ENCODE results near the gene BLVRB.
"Not testable (repeated sequence)": the region's sequence is repeated elsewhere in the genome, so short reads cannot be mapped to it uniquely, and the experiment has no call there.

Gene BLVRB

GRCh38 chr19:40449506-40449905 is 16.0 kb downstream of the BLVRB start:
- no peak for DNase-seq (ENCODE audit: low read depth in 2 of 2)

- DNase-seq (ENCODE audit: low read depth in 2 of 2): no peak
Measured at GRCh38 chr19:40446263-40446784, 19.2 kb downstream of the BLVRB start.

GRCh38 chr19:40445780-40446262 is 19.7 kb downstream of the BLVRB start:
- DNase-seq (ENCODE audit: low read depth in 2 of 2): no peak

GRCh38 chr19:40444825-40445312 is 20.7 kb downstream of the BLVRB start:
- no peak for DNase-seq (ENCODE audit: low read depth in 2 of 2)

GRCh38 chr19:40444000-40444824 is 21.3 kb downstream of the BLVRB start, which contains the start of gene SERTAD3:
Gene SERTAD3, minus strand, starts transcription at chr19:40444335. Its CDS starts 2,255 bp downstream, at chr19:40442080.
- DNase-seq (ENCODE audit: low read depth in 2 of 2): peak; percentile 92 to 93

DNA sequence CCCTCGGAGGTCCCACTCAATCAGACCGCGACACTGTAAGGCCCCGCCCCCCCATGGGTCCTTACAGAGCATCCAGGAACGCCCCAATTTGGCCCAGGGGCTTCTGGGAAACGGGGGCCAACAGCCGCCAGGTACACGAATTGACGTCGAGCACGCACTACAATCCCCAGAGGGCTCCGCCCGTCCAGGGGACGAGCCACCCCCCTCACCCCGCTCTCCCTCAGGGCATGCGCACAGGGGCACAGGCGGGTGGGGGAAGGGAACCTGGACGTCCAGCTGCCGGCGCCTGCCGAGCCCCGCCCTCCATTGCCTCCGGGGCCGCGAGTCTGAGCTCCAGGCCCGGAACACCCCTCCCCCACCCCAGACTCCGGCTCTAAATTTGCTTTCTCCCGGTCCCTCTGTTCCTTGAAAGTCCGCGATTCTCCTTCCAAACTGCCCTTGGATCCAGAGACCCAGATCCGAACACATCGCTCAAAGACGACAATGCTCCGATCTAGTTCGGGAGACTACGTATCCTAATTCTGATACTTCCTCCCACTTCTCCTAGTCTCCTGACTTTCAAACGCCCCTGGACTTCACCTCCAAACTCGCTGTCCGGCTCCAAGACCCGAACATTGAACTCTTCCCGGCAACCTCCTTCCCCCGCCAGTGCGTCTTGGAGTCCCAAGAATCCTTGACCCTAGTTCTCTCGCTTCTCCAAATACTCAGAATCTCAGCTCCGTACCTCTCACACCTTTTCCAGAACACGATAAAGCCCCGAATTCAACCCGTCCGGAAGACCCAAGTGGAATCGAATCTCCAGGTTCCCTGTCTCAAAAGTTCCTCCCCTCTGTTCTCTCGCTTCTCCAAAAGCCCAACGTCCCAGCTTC is 22.2 kb downstream of the BLVRB start:
- peak; percentile 97 to 99 for DNase-seq (ENCODE audit: low read depth in 2 of 2)

DNA sequence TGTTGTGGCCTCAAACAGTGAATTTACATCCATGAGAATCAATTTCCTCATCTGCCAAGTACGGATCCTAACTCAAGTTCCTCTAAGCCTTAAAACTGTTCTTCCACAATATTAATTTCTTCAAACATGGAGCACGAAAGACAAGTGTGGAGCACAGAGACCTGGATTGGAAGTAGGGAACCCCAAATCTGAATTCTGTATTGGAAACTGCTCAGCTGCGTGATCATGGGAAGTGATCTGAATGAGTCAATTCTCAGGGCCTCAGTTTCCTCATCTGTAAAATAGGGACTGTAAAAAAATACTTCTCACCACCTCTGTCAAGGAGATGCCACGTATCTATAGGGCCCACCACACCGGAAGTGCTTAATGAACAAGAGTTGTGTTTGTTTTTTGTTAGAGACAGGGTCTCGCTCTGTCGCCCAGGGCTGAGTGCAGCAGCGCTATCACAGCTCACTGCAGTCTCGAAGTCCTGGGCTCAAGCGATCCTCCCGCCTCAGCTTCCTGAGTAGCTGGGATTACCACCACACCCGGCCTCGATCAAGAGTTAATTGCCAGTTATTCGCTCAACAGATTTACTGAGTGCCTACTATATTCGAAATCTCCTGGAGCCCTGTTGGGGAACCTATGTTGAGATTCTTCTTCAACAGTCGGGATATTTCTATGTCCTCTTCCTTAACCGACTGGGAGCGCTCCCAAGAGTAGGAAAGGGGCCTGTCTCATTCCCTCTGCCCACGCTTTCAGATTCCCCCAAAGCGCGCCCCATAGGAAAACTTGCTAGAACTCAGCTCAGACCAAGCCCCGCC is 23.0 kb downstream of the BLVRB start:
- DNase-seq (ENCODE audit: low read depth in 2 of 2): no peak

DNA sequence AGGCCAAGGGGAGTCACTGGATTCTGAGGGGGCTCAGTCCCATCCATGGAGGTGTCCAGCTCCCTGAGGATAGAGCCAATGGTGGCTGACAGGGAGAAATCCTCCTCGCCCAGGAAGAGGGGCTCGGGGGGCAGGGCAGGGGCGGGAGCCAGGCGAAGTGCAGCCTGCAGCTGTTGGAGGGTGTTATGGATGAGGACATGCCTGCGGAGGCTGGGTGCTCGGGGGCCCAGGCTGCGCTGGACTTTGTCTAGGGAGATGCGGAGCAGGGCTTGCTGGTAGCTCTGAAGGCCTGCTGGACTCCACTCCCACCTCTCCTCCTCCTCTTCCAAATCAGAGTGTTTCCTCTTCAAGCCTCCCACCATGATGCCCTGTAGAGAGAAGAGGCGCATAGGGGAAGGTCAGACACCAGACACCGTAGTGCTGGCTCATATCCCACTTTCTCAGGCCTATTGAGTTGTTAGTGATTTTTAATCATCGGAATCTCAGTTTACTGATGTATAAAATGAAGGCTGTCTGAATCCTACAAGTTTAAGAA is 23.8 kb downstream of the BLVRB start:
- DNase-seq (ENCODE audit: low read depth in 2 of 2): no peak

DNA sequence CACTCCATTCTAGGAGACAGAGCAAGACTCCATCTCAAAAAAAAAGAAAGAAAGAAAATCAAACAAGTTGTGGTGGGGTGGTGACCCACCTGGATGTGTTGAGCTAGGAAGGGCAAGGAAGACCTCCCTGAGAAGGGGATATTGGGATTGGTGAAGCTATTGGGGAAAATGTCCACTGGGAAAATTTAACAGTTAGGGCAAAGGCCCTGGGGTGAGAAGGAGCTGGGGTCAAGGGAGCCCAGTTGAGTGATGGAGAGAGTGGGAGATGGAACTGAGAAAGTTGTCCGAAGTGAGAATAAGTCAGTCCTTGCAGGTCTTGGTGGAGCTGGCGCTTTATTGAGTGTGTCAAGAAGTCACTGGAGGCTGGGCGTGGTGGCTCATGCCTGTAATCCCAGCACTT is 27.3 kb downstream of the BLVRB start:
- no peak for DNase-seq (ENCODE audit: low read depth in 2 of 2)

GRCh38 chr19:40433391-40434216 is 31.9 kb downstream of the BLVRB start:
- no peak for DNase-seq (ENCODE audit: low read depth in 2 of 2)

GRCh38 chr19:40432760-40433159 is 32.8 kb downstream of the BLVRB start:
- DNase-seq (ENCODE audit: low read depth in 2 of 2): not testable (repeated sequence)

- DNase-seq (ENCODE audit: low read depth in 2 of 2): no peak
Measured at GRCh38 chr19:40431698-40432097, 33.8 kb downstream of the BLVRB start.

DNA sequence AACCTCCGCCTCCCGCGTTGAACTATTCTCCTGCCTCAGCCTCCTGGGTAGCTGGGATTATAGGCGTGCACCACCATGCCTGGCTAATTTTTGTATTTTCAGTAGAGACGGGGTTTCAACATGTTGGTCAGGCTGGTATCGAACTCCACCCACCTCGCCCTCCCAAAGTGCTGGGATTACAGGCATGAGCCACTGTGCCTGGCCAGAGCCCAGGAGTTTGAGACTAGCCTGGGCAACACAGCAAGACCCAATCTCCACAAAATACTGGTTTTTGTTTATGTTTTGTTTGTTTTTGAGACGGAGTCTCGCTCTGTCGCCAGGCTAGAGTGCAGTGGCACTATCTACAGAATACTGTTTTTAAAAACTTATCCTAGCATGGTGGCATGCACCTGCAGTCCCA is 35.3 kb downstream of the BLVRB start:
- DNase-seq (ENCODE audit: low read depth in 2 of 2): not testable (repeated sequence)

- not testable (repeated sequence) for DNase-seq (ENCODE audit: low read depth in 2 of 2)
Measured at GRCh38 chr19:40428197-40428596, 37.3 kb downstream of the BLVRB start.

GRCh38 chr19:40425450-40426287 is 39.9 kb downstream of the BLVRB start, which contains the start of gene SERTAD1:
Gene SERTAD1, minus strand, starts transcription at chr19:40425992. Its CDS starts 2,446 bp downstream, at chr19:40423546.
- DNase-seq (ENCODE audit: low read depth in 2 of 2): peak; percentile 100

DNA sequence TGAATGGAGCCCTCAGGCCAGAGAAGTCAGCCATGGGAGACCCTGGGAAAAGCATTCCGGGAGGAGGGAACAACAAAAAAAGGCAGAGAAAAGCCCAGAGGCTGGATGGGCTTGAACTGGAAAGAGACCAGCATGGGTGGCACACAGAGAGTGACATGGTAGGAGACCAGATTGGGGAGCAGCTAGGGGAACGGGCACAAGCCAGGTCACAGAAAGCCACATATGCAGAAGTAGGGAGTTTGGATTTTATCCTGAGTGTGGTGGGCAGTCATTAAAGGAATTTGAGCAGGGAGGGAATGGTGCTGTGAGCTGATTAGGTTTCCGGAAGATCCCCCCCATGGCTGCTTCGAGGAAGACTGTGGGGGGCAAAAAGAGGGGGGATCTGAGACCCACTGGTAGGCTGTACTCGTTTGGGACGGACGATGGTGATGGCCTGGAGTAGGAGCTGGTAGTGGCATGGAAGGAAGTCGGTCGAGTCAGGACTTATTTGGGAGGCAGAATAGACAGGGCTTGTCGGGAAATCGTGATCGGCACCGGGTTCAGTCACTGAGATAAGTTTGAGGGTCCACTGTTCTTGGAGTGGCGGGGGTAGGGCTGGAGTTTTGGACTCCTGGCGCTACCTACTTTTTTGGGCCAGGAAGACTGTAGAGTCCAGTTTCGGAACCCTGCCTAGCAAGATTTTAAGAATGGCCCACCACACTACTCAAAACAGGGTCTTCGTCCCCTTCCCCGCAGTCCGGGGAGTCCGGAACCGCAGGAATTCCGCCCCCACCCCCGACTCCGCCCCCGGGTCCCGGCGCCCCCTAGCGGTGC is 40.7 kb downstream of the BLVRB start:
- DNase-seq (ENCODE audit: low read depth in 2 of 2): no peak

GRCh38 chr19:40423938-40424337 is 41.6 kb downstream of the BLVRB start:
- DNase-seq (ENCODE audit: low read depth in 2 of 2): no peak
